GM13977 (cell line): ENCODE results near the gene ZNF70.

Experiments used
- DNase-seq: peaks from one replicate; pipeline ENCODE4 v3.0.0; 2012; ENCODE audit warnings: low spot score
- in situ Hi-C: fragments of 300-500 bp; cut with MboI; formaldehyde crosslinking; loops from one replicate; pipeline ENCODE4 v1.12.0; 2022; ENCODE audit warnings: low sequenced_read_pairs, low pct_unique_long_range_greater_than_20kb, mixed read lengths, inconsistent platforms; ENCODE audit not compliant: unreplicated experiment
- TF ChIP-seq, protein P1 (sequence below): IDR thresholded peaks from 2 replicates; pipeline ENCODE4 v1.5.1; 2012; ENCODE audit warnings: mild to moderate bottlenecking, control low read depth; ENCODE audit not compliant: insufficient read depth; ENCODE audit errors: extremely low read depth, missing control alignments

Gene ZNF70

DNA sequence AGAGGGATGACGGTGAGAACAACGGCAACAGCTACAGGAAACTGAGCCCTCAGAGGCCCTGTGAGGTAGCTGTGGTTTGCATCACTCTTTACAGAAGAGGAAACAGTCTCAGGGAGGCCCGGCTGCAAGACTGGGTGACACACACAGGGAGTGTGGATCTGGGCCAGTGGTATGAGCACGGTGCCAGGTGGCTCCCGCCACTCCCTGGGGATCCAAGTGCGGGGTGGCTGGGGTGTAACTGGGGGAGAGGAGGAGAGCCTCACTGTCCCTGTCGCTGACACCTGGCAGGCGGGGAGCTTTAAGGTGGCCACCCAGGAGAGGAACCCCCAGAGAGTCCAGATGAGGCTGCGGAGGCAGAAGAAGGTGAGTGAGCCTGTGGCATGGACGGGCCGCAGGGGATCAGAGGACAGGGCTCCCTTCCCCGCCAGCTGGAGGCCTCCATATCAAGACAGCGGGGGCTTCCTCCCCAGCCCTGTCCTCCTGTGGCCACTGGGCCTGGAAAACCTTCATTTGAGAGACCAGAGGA is 54.5 kb downstream of the ZNF70 start:
- TF ChIP-seq, protein P1, sequence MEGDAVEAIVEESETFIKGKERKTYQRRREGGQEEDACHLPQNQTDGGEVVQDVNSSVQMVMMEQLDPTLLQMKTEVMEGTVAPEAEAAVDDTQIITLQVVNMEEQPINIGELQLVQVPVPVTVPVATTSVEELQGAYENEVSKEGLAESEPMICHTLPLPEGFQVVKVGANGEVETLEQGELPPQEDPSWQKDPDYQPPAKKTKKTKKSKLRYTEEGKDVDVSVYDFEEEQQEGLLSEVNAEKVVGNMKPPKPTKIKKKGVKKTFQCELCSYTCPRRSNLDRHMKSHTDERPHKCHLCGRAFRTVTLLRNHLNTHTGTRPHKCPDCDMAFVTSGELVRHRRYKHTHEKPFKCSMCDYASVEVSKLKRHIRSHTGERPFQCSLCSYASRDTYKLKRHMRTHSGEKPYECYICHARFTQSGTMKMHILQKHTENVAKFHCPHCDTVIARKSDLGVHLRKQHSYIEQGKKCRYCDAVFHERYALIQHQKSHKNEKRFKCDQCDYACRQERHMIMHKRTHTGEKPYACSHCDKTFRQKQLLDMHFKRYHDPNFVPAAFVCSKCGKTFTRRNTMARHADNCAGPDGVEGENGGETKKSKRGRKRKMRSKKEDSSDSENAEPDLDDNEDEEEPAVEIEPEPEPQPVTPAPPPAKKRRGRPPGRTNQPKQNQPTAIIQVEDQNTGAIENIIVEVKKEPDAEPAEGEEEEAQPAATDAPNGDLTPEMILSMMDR = no peak
- in situ Hi-C loops = loop anchor here (10.0 kb wide), 1 partner anchor 158 kb away; the partner anchor contains the start of gene SLC2A11
- DNase-seq = peak; percentile 85

DNA sequence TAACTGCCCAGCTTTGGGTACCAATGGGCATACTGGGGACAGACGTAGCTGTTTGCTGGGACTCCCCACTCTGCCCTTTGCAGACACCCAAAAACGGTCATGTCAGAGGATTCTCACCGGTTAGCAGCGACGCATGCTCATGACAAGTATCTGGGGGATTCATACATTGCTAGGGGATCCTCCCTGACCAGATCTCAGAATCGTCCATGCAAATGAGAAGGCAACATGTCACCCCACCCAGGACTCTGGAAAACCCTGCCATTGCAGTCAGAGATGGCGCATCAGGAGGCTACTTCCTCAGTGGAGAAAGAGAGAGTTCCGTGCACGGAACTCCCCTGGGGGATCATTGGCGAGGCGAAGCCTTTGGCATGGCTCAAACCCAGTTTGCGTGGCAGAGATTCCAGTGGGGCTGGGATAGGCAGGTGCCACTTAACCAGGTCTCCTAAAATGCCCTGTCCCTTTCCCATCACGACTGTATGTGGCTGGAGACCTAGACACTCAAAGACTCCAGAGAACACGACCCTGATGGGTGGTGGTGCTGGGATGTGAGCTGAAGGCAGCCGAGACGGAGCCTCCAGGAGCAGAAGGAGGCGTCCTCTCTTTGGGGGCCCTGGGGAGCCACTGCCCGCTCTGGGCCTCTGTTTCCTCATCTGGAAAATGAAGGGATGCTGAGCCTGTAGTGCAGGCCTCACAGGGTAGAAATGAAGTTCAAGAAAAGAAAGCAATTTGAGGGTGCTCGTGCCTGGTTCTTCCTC is 55.2 kb downstream of the ZNF70 start:
- no peak for DNase-seq
- TF ChIP-seq, protein P1 = no peak
- in situ Hi-C loops = loop anchor here (10.0 kb wide), 1 partner anchor 159 kb away; the partner anchor contains the start of gene SLC2A11

DNA sequence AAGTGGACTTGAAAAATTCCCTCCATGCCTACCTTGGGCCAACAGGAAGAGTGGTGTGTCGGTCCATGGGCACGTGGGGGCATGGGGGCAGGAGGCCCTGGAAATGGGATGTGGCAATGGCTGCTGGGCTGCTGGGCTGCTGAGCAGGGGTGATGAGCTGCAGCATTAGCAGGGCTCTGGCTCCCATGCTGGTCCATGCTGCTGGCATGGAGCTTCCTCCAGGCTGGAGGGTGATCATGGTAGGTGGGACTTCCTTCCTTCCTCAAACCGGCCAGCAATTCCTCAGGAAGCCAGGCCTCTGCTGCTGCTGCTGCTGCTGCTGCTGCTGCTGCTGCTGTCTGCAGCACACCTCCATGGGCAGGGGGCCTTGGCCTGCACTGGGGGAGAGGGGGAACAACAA is 55.8 kb downstream of the ZNF70 start:
- TF ChIP-seq, protein P1 = no peak
- in situ Hi-C loops = loop anchor here (10.0 kb wide), 1 partner anchor 160 kb away; the partner anchor contains the start of gene SLC2A11
- DNase-seq = no peak

DNA sequence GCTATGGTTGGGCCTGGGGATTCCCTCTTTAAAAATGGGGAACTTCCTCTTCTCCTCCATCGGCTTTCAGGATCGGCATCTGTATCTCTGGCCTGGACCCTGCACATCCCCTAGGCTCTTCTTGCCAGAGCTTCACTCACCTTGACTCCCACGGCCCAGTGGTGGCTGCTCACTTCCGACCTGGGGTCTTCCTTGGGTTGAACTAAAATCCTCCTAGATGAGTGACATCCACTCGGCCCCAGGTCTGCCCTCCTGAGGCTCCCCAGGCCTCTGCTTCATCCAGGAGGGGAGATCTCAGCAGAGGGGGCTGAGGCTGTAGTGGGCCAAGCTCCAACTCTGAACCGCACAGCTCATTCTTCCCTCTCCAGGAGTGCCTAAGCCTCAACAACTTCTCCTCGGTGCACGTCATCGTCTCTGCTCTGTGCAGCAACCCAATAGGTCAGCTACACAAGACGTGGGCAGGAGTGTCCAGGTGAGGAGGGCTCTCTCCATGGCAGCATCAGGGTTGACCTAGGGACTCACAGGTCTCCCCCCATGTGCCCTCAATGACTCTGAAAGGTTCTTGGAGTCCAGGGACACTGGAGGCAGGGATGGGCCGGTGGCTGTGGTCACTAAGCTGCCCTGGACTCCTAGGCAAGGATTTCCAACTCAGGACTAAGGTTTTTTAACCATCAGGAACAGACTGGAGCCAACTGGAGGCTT is 56.8 kb downstream of the ZNF70 start:
- in situ Hi-C loops = loop anchor here (10.0 kb wide), 1 partner anchor 161 kb away; the partner anchor contains the start of gene SLC2A11
- TF ChIP-seq, protein P1 = no peak
- no peak for DNase-seq

DNA sequence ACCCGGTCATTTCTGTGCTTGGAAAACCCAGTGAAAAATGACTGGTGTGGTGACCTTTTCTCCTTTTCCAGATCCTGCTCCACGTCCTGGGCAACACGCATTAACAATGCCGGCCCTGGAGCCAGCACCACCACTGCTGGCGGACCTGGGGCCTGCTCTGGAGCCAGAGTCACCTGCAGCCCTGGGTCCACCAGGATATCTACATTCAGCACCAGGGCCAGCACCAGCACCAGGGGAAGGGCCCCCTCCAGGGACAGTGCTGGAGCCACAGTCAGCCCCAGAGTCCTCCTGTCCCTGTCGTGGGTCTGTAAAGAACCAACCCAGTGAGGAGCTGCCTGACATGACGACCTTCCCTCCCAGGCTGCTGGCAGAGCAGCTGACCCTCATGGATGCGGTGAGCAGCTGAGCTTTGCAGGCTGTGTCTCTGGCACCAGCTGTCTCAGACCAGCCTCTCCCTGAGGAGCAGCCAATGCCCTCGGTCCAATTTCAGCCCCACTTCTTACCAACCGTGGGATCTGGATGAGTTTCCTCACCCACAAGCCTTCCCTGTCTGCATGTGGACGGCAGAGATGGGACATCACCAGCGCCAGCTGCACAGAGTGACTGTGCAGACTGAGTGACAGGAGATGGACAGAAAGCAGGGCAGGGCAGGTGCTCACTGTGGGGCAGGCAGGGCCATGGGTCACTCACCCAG is 58.2 kb downstream of the ZNF70 start:
- DNase-seq = no peak
- TF ChIP-seq, protein P1 = no peak
- in situ Hi-C loops = loop anchor here (10.0 kb wide), 1 partner anchor 162 kb away; the partner anchor contains the start of gene SLC2A11
